ENCODE results near the gene LDHA.

The LDHA gene

GRCh38 chr11:18419040-18419439, 24.7 kb downstream of the LDHA start:
- Histone ChIP-seq H3K27ac (no peak overlapping the region), H3K27me3 (ENCODE audit: control insufficient read depth, insufficient read depth, low read length) (no peaks in the 10 kb centered on the region), H3K36me3 (ENCODE audit: control insufficient read depth, insufficient read depth, low read length) (no peaks in the 10 kb centered on the region), H3K4me1 (no peaks in the 10 kb centered on the region), H3K9me3 (ENCODE audit: control insufficient read depth, low read length) (no peaks in the 10 kb centered on the region), H3K4me2 (ENCODE audit: low read length) (no peak overlapping the region), H2AFZ (no peak overlapping the region), H3K9ac (no peak overlapping the region), H3K79me2 (no peaks in the 10 kb centered on the region), H3K4me3 (ENCODE audit: low read depth, low read length) (no peak overlapping the region)
- TF ChIP-seq CTCF (IDR thresholded peaks at IDR 0.05), result no peak

- Histone ChIP-seq H3K4me2 (ENCODE audit: low read length) (no peak overlapping the region), H3K79me2 (no peaks in the 10 kb centered on the region), H3K4me3 (ENCODE audit: low read depth, low read length) (no peak overlapping the region), H3K36me3 (ENCODE audit: control insufficient read depth, insufficient read depth, low read length) (no peaks in the 10 kb centered on the region), H3K27me3 (ENCODE audit: control insufficient read depth, insufficient read depth, low read length) (no peaks in the 10 kb centered on the region), H2AFZ (no peak overlapping the region), H3K9ac (no peak overlapping the region), H3K9me3 (ENCODE audit: control insufficient read depth, low read length) (no peaks in the 10 kb centered on the region), H3K4me1 (no peaks in the 10 kb centered on the region), H3K27ac (no peak overlapping the region)
- TF ChIP-seq CTCF (IDR thresholded peaks at IDR 0.05), result no peak
Measured at GRCh38 chr11:18420067-18420466, 25.7 kb downstream of the LDHA start.

GRCh38 chr11:18427240-18427639, 32.9 kb downstream of the LDHA start:
- Histone ChIP-seq H3K9me3 (ENCODE audit: control insufficient read depth, low read length) (no peaks in the 10 kb centered on the region), H3K79me2 (no peaks in the 10 kb centered on the region), H3K27me3 (ENCODE audit: control insufficient read depth, insufficient read depth, low read length) (no peaks in the 10 kb centered on the region), H3K27ac (no peak overlapping the region), H3K36me3 (ENCODE audit: control insufficient read depth, insufficient read depth, low read length) (no peaks in the 10 kb centered on the region), H3K4me3 (ENCODE audit: low read depth, low read length) (no peak overlapping the region), H3K4me1 (no peaks in the 10 kb centered on the region), H3K4me2 (ENCODE audit: low read length) (no peak overlapping the region), H3K9ac (no peak overlapping the region), H2AFZ (no peak overlapping the region)
- TF ChIP-seq CTCF (IDR thresholded peaks at IDR 0.05), result no peak

- no peaks in the 10 kb centered on the region for H3K9me3 ChIP-seq (ENCODE audit: control insufficient read depth, low read length)
- H3K27ac ChIP-seq, result no peak overlapping the region
- H3K36me3 ChIP-seq (ENCODE audit: control insufficient read depth, insufficient read depth, low read length), result no peaks in the 10 kb centered on the region
- H3K79me2 ChIP-seq, result no peaks in the 10 kb centered on the region
- no peak overlapping the region for H3K9ac ChIP-seq
- TF ChIP-seq CTCF (IDR thresholded peaks at IDR 0.05), result no peak
- no peaks in the 10 kb centered on the region for H3K4me1 ChIP-seq
- no peak overlapping the region for H3K4me2 ChIP-seq (ENCODE audit: low read length)
- H2AFZ ChIP-seq, result no peak overlapping the region
- H3K27me3 ChIP-seq (ENCODE audit: control insufficient read depth, insufficient read depth, low read length), result no peaks in the 10 kb centered on the region
- no peak overlapping the region for H3K4me3 ChIP-seq (ENCODE audit: low read depth, low read length)
Measured at GRCh38 chr11:18429332-18429731, 35.0 kb downstream of the LDHA start.

GRCh38 chr11:18438691-18439090, 44.3 kb downstream of the LDHA start:
- H3K4me2 ChIP-seq (ENCODE audit: low read length), result no peak overlapping the region
- no peak for TF ChIP-seq CTCF (IDR thresholded peaks at IDR 0.05)
- no peaks in the 10 kb centered on the region for H3K27me3 ChIP-seq (ENCODE audit: control insufficient read depth, insufficient read depth, low read length)
- no peak overlapping the region for H3K4me3 ChIP-seq (ENCODE audit: low read depth, low read length)
- no peaks in the 10 kb centered on the region for H3K9me3 ChIP-seq (ENCODE audit: control insufficient read depth, low read length)
- no peak overlapping the region for H2AFZ ChIP-seq
- no peaks in the 10 kb centered on the region for H3K36me3 ChIP-seq (ENCODE audit: control insufficient read depth, insufficient read depth, low read length)
- H3K27ac ChIP-seq, result no peak overlapping the region
- H3K9ac ChIP-seq, result no peak overlapping the region
- no peaks in the 10 kb centered on the region for H3K4me1 ChIP-seq
- no peaks in the 10 kb centered on the region for H3K79me2 ChIP-seq

All from parathyroid adenoma (tissue), 2 donors.